Neural cell (in vitro differentiated cells): ENCODE data around the gene DNAJB11.

Source experiments
- EZH2 ChIP-seq: fragments of 200-600, 300-800 bp; shearing (Covaris generic), sonication (generic); IDR thresholded peaks from 2 replicates; pipeline ENCODE4 v1.6.1; 2014; ENCODE audit warnings: antibody characterized with exemption, low read length, borderline replicate concordance, mild to moderate bottlenecking; ENCODE audit not compliant: insufficient read depth, poor library complexity, severe bottlenecking
- MXI1 ChIP-seq: fragments of 450-650 bp; conservative IDR thresholded peaks from 2 replicates; pipeline ENCODE4 v1.6.1; 2014; ENCODE audit warnings: antibody characterized with exemption, mild to moderate bottlenecking; ENCODE audit not compliant: poor library complexity, severe bottlenecking
- POLR2AphosphoS5 ChIP-seq: IDR thresholded peaks from 2 replicates; pipeline ENCODE4 v1.6.1; 2012
- TF ChIP-seq, protein P1 (sequence below): fragments of 450-650 bp; IDR thresholded peaks from 2 replicates; pipeline ENCODE4 v1.5.1; 2014; ENCODE audit warnings: antibody characterized with exemption, mild to moderate bottlenecking, moderate library complexity; ENCODE audit not compliant: poor library complexity, severe bottlenecking
- TF ChIP-seq, protein P2 (sequence below): IDR thresholded peaks from 2 replicates; pipeline ENCODE4 v1.6.1; 2012; ENCODE audit warnings: borderline replicate concordance

DNA sequence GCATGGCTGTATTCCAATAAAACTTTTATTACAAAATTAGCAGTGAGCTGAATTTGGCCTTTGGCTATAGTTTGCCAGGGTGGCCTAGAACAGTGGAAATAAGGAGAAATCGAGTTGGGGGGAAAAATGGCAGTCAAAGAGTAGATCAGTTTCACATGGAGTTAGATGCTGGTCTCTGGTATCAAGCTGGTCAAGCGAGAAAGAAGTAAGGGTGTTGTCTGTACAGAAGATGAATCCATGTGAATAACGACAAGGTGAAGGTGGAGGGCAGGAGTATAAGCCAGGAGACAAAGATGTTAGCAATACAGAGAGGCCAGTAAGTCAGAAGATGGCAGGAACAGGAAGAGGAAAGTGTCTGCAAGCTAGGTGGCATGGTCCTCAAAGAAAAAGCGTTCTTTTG is 54.1 kb downstream of the DNAJB11 start:
- TF ChIP-seq, protein P1, sequence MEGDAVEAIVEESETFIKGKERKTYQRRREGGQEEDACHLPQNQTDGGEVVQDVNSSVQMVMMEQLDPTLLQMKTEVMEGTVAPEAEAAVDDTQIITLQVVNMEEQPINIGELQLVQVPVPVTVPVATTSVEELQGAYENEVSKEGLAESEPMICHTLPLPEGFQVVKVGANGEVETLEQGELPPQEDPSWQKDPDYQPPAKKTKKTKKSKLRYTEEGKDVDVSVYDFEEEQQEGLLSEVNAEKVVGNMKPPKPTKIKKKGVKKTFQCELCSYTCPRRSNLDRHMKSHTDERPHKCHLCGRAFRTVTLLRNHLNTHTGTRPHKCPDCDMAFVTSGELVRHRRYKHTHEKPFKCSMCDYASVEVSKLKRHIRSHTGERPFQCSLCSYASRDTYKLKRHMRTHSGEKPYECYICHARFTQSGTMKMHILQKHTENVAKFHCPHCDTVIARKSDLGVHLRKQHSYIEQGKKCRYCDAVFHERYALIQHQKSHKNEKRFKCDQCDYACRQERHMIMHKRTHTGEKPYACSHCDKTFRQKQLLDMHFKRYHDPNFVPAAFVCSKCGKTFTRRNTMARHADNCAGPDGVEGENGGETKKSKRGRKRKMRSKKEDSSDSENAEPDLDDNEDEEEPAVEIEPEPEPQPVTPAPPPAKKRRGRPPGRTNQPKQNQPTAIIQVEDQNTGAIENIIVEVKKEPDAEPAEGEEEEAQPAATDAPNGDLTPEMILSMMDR: no peak
- TF ChIP-seq POLR2AphosphoS5 (no peak), EZH2 (no peak), MXI1 (no peak)
- TF ChIP-seq, protein P2, sequence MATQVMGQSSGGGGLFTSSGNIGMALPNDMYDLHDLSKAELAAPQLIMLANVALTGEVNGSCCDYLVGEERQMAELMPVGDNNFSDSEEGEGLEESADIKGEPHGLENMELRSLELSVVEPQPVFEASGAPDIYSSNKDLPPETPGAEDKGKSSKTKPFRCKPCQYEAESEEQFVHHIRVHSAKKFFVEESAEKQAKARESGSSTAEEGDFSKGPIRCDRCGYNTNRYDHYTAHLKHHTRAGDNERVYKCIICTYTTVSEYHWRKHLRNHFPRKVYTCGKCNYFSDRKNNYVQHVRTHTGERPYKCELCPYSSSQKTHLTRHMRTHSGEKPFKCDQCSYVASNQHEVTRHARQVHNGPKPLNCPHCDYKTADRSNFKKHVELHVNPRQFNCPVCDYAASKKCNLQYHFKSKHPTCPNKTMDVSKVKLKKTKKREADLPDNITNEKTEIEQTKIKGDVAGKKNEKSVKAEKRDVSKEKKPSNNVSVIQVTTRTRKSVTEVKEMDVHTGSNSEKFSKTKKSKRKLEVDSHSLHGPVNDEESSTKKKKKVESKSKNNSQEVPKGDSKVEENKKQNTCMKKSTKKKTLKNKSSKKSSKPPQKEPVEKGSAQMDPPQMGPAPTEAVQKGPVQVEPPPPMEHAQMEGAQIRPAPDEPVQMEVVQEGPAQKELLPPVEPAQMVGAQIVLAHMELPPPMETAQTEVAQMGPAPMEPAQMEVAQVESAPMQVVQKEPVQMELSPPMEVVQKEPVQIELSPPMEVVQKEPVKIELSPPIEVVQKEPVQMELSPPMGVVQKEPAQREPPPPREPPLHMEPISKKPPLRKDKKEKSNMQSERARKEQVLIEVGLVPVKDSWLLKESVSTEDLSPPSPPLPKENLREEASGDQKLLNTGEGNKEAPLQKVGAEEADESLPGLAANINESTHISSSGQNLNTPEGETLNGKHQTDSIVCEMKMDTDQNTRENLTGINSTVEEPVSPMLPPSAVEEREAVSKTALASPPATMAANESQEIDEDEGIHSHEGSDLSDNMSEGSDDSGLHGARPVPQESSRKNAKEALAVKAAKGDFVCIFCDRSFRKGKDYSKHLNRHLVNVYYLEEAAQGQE: no peak
